Gastrocnemius medialis (tissue), 4 donors: ENCODE results near the gene ZDHHC1.

Source experiments
- POLR2A ChIP-seq, 2 donors: fragments of 450-650 bp; IDR thresholded peaks; one replicate each; pipeline ENCODE4 v1.6.1; 2017; ENCODE audit warnings: antibody characterized with exemption in 2 of 2, mild to moderate bottlenecking in 2 of 2, moderate library complexity in 2 of 2
- TF ChIP-seq, protein P1 (sequence below), 5 experiments: fragments of 450-650 bp in 3 of 5; fragments of 200-600 bp in 2 of 5; sonication (generic) in 2 of 5; IDR thresholded peaks in 4 of 5; conservative IDR thresholded peaks in 1 of 5; 1 replicate in 4 of 5; 2 replicates in 1 of 5; pipeline ENCODE4 v1.5.1; 2016 to 2019; ENCODE audit warnings: antibody characterized with exemption in 5 of 5, mild to moderate bottlenecking in 3 of 5, moderate library complexity in 3 of 5

DNA sequence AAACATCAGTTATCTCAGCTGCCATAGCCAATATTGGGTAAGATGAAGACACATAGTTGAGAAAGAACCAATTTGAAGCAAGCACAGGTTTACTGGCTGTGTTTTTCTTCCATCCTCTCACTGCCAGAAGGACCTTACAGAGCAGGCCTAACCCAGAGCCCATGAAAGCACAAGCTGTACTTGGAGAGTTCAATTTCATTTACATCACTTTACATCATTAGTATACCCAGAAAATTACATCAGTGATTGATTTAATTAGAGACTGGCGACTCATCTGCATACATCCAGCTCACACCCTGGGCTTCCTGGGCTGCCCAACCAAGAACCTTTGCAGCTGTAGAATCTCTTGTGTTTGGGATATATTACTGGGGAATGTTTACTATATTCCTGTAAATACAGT, 66.0 kb downstream of the ZDHHC1 start:
- TF ChIP-seq, protein P1, sequence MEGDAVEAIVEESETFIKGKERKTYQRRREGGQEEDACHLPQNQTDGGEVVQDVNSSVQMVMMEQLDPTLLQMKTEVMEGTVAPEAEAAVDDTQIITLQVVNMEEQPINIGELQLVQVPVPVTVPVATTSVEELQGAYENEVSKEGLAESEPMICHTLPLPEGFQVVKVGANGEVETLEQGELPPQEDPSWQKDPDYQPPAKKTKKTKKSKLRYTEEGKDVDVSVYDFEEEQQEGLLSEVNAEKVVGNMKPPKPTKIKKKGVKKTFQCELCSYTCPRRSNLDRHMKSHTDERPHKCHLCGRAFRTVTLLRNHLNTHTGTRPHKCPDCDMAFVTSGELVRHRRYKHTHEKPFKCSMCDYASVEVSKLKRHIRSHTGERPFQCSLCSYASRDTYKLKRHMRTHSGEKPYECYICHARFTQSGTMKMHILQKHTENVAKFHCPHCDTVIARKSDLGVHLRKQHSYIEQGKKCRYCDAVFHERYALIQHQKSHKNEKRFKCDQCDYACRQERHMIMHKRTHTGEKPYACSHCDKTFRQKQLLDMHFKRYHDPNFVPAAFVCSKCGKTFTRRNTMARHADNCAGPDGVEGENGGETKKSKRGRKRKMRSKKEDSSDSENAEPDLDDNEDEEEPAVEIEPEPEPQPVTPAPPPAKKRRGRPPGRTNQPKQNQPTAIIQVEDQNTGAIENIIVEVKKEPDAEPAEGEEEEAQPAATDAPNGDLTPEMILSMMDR (IDR thresholded peaks at IDR 0.05 in 4 of 5, conservative IDR thresholded peaks at IDR 0.05 in 1 of 5) = no peak
- TF ChIP-seq POLR2A (IDR thresholded peaks at IDR 0.05) = no peak
